K562 (cell line): ENCODE results near the gene SULT2B1. TPM values are rescaled to one million over a fixed set of nuclear protein-coding genes. Genes with fewer than 3 reads are reported as not detected.

Source experiments
- CBX2 ChIP-seq: fragments of 200-600 bp; sonication (generic); IDR thresholded peaks from one replicate; pipeline ENCODE4 v1.6.1; 2012; ENCODE audit warnings: mild to moderate bottlenecking, low read length, inconsistent platforms; ENCODE audit not compliant: insufficient read depth, poor library complexity, severe bottlenecking
- ETV1 ChIP-seq: fragments of 450-650 bp; conservative IDR thresholded peaks from 2 replicates; pipeline ENCODE4 v1.6.1; 2016; ENCODE audit warnings: missing genetic modification characterization, control low read depth, low read depth, missing compliant biosample characterization
- GTF2B ChIP-seq: IDR thresholded peaks from 2 replicates; pipeline ENCODE4 v1.6.1; 2011; ENCODE audit not compliant: insufficient read length; ENCODE audit errors: extremely low read depth
- HDGF ChIP-seq: fragments of 450-650 bp; IDR thresholded peaks from 2 replicates; pipeline ENCODE4 v1.6.1; 2016
- KAT2B ChIP-seq: IDR thresholded peaks from one replicate; pipeline ENCODE4 v1.6.1; 2012; ENCODE audit warnings: low read depth, mild to moderate bottlenecking, control low read depth, inconsistent platforms, low read length, moderate library complexity
- KAT8 ChIP-seq: fragments of 450-650 bp; IDR thresholded peaks from 2 replicates; pipeline ENCODE4 v1.6.1; 2016; ENCODE audit warnings: low read depth, mild to moderate bottlenecking
- MBD1 ChIP-seq: fragments of 250-450 bp; sonication (Bioruptor Pico); IDR thresholded peaks from 2 replicates; pipeline ENCODE4 v1.8.0; 2022; ENCODE audit warnings: inconsistent platforms
- NFE2L1 ChIP-seq: fragments of 450-650 bp; IDR thresholded peaks from 2 replicates; pipeline ENCODE4 v1.6.1; 2016; ENCODE audit warnings: missing genetic modification characterization, low read depth, mild to moderate bottlenecking, missing compliant biosample characterization, moderate library complexity, borderline replicate concordance
- YY1 ChIP-seq, 3 experiments: IDR thresholded peaks; 2 replicates each; pipeline ENCODE4 v1.6.1; 2011; ENCODE audit warnings: low read length in 2 of 3, mild to moderate bottlenecking in 2 of 3, moderate library complexity in 2 of 3, borderline replicate concordance in 1 of 3, control low read depth in 1 of 3, low read depth in 1 of 3; ENCODE audit not compliant: insufficient read depth in 3 of 3, insufficient replicate concordance in 2 of 3, control insufficient read depth in 1 of 3, insufficient read length in 1 of 3; ENCODE audit errors: extremely low read depth in 1 of 3
- ZBTB33 ChIP-seq: sonication (generic); formaldehyde crosslinking; IDR thresholded peaks from 2 replicates; pipeline ENCODE4 v1.8.1; 2023; ENCODE audit warnings: mild to moderate bottlenecking, missing genetic modification reagents
- ZBTB8A ChIP-seq: fragments of 450-650 bp; IDR thresholded peaks from 2 replicates; pipeline ENCODE4 v1.6.1; 2018; ENCODE audit warnings: mild to moderate bottlenecking, moderate library complexity; ENCODE audit not compliant: partially characterized antibody
- ZMIZ1 ChIP-seq, 2 experiments: fragments of 150-350 bp in 1 of 2; IDR thresholded peaks; 2 replicates each; pipeline ENCODE4 v1.6.1; 2012 to 2016; ENCODE audit warnings: low read depth in 2 of 2, low read length in 2 of 2, mild to moderate bottlenecking in 1 of 2, moderate library complexity in 1 of 2
- polyA plus RNA-seq, 8 experiments: library from polyadenylated mRNA; depleted of rRNA in 4 of 8; stranded (reverse) in 5 of 8; unstranded in 3 of 8; fragments of >200 nt; fragmentation: Nextera tagmentation in 2 of 8; fragmentation: Illumina TruSeq in 1 of 8; extraction: Ambion mirVana in 2 of 8; extraction: Trizol in 1 of 8; gene quantifications; 2 replicates each; pipeline versions ENCODE4 v1.2.1 to v1.2.3, GENCODE V29; 2011 to 2014; ENCODE audit warnings: inconsistent platforms in 1 of 8, missing spikeins in 1 of 8
- total RNA-seq, 7 experiments: library from RNA; depleted of rRNA in 6 of 7; stranded (reverse); fragments of >200 nt in 6 of 7; fragmentation: Illumina TruSeq in 2 of 7; extraction: Trizol in 2 of 7; gene quantifications; 2 replicates each; pipeline versions ENCODE4 v1.2.1 to v1.2.3, GENCODE V29; 2011 to 2021; ENCODE audit warnings: low replicate concordance in 1 of 7

SULT2B1 gene
- total and polyA plus RNA-seq, 9 of the 15 experiments (the other 6 are each of a cell fraction or from before 2014, with no cell fraction given) = 0.09 to 0.62 (median 0.22) TPM; not detected in 2

GRCh38 chr19:48558018-48558684 lies 6.2 kb downstream of the SULT2B1 start (continued):
- TF ChIP-seq ZBTB33 (CRISPR knock-in tag) (peak; percentile 96), ZBTB8A (no peak), ETV1 (tag) (peak; percentile 31; the same call in 1 of the 2 replicates), CBX2 (no peak), KAT8 (no peak), HDGF (peak; percentile 74; the same call in 1 of the 2 replicates), MBD1 (CRISPR knock-in tag) (no peak), ZMIZ1 (IDR thresholded peaks at IDR 0.05; ENCODE audit: low read depth in 2 of 2, low read length in 2 of 2) (no peak), KAT2B (no peak), YY1 (IDR thresholded peaks at IDR 0.05; ENCODE audit: borderline replicate concordance in 1 of 3, control insufficient read depth in 1 of 3, extremely low read depth in 1 of 3, insufficient read depth in 3 of 3, insufficient read length in 1 of 3, insufficient replicate concordance in 2 of 3, low read depth in 1 of 3, low read length in 2 of 3) (no peak), GTF2B (no peak), NFE2L1 (tag) (no peak)
